HepG2 (cell line): ENCODE measurements around the gene RNU7-1. TPM values are rescaled to one million over a fixed set of nuclear protein-coding genes. Genes with fewer than 3 reads are reported as not detected.
A peak's percentile ranks its signal among the peaks of the same experiment; 100 is the strongest.

Experiments used
- CEBPG ChIP-seq: IDR thresholded peaks from 2 replicates; pipeline ENCODE4 v1.6.1; 2016
- HOXD1 ChIP-seq: sonication (generic); formaldehyde crosslinking; IDR thresholded peaks from 2 replicates; pipeline ENCODE4 v1.5.0; 2020; ENCODE audit warnings: missing genetic modification reagents
- ISL2 ChIP-seq: sonication (generic); formaldehyde crosslinking; IDR thresholded peaks from 2 replicates; pipeline ENCODE4 v1.5.0; 2020; ENCODE audit warnings: missing genetic modification reagents
- KDM2A ChIP-seq: sonication (generic); formaldehyde crosslinking; IDR thresholded peaks from 2 replicates; pipeline ENCODE4 v1.4.0; 2020; ENCODE audit warnings: low read depth, missing genetic modification reagents, borderline replicate concordance
- RXRA ChIP-seq: sonication (generic); formaldehyde crosslinking; IDR thresholded peaks from 2 replicates; pipeline ENCODE4 v1.5.1; 2020; ENCODE audit warnings: missing genetic modification reagents
- YEATS4 ChIP-seq: sonication (generic); formaldehyde crosslinking; IDR thresholded peaks from 2 replicates; pipeline ENCODE4 v1.4.0; 2020; ENCODE audit warnings: missing genetic modification reagents, borderline replicate concordance
- ZBTB42 ChIP-seq: sonication (generic); formaldehyde crosslinking; IDR thresholded peaks from 2 replicates; pipeline ENCODE4 v1.5.0; 2020; ENCODE audit warnings: mild to moderate bottlenecking, missing genetic modification reagents
- ZNF263 ChIP-seq: sonication (generic); formaldehyde crosslinking; IDR thresholded peaks from 2 replicates; pipeline ENCODE4 v1.4.0; 2020; ENCODE audit warnings: missing genetic modification reagents
- polyA plus RNA-seq, 8 experiments: library from polyadenylated mRNA; depleted of rRNA in 3 of 8; stranded (reverse) in 7 of 8; unstranded in 1 of 8; fragments of >200 nt; fragmentation: Illumina TruSeq in 4 of 8; extraction: Trizol in 4 of 8; gene quantifications; 2 replicates each; pipeline versions ENCODE4 v1.2.1 to v1.2.3, GENCODE V29; 2011 to 2016; ENCODE audit warnings: low read depth in 4 of 8, missing spikeins in 1 of 8, mixed read lengths in 1 of 8; ENCODE audit not compliant: insufficient read depth in 1 of 8
- total RNA-seq, 5 experiments: library from RNA; depleted of rRNA; stranded (reverse); fragments of >200 nt; fragmentation: Illumina TruSeq; extraction: Trizol; gene quantifications; 2 replicates each; pipeline ENCODE4 v1.2.3, GENCODE V29; 2016; ENCODE audit warnings: low read depth in 1 of 5
- TF ChIP-seq, protein P1 (sequence below): sonication (generic); formaldehyde crosslinking; IDR thresholded peaks from 2 replicates; pipeline ENCODE4 v1.5.0; 2020; ENCODE audit warnings: mild to moderate bottlenecking, missing genetic modification reagents, borderline replicate concordance
- TF ChIP-seq, protein P2 (sequence below): sonication (generic); formaldehyde crosslinking; IDR thresholded peaks from 2 replicates; pipeline ENCODE4 v1.5.1; 2020; ENCODE audit warnings: mild to moderate bottlenecking, missing genetic modification reagents, borderline replicate concordance

Gene RNU7-1
- total and polyA plus RNA-seq, 2 of the 13 experiments (the other 11 are each of a cell fraction or from before 2014, with no cell fraction given): not detected

DNA sequence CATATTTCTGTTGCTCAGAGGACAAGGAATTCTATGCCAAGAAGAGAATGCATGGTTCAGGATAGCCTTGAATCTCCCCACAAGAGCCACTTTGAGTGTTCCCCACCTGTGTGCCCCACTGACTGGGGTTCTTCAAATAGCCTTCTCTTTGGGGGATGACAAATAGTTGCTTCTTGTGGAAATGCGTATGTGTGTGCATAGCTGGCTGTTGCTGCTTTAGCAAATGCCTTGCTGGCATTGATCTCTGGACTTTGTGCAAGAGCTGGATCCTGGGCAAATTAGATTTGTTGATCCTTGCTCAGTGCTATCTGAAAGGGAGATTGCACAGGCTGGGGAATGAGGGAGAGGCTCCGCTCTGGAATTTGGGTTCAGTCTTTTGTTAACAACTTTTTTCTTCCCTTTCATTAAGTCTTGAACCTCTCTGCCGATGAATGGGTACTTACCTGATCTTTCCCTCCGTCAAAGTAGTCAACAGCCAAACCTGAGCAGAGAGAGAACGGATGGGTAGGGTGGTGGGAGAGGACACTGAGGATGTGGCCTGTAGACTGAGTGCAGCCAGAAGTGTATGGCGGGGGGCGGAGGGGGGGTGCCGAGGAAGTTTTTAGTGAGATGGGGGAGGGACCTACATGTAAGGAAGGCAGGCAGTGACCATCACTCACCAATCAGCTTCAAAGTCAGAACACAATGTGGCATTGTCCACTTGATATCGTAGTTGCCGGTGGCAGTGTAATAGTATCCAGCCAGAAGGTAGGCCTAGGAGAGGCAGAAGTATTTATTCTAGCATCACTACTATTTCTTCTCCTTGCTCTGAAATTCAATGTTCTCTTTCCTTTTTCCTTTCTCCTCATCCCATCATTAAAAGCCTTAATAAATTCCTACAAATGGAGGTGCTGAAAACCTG lies 37.8 kb downstream of the RNU7-1 start (continued):
- TF ChIP-seq, protein P1, sequence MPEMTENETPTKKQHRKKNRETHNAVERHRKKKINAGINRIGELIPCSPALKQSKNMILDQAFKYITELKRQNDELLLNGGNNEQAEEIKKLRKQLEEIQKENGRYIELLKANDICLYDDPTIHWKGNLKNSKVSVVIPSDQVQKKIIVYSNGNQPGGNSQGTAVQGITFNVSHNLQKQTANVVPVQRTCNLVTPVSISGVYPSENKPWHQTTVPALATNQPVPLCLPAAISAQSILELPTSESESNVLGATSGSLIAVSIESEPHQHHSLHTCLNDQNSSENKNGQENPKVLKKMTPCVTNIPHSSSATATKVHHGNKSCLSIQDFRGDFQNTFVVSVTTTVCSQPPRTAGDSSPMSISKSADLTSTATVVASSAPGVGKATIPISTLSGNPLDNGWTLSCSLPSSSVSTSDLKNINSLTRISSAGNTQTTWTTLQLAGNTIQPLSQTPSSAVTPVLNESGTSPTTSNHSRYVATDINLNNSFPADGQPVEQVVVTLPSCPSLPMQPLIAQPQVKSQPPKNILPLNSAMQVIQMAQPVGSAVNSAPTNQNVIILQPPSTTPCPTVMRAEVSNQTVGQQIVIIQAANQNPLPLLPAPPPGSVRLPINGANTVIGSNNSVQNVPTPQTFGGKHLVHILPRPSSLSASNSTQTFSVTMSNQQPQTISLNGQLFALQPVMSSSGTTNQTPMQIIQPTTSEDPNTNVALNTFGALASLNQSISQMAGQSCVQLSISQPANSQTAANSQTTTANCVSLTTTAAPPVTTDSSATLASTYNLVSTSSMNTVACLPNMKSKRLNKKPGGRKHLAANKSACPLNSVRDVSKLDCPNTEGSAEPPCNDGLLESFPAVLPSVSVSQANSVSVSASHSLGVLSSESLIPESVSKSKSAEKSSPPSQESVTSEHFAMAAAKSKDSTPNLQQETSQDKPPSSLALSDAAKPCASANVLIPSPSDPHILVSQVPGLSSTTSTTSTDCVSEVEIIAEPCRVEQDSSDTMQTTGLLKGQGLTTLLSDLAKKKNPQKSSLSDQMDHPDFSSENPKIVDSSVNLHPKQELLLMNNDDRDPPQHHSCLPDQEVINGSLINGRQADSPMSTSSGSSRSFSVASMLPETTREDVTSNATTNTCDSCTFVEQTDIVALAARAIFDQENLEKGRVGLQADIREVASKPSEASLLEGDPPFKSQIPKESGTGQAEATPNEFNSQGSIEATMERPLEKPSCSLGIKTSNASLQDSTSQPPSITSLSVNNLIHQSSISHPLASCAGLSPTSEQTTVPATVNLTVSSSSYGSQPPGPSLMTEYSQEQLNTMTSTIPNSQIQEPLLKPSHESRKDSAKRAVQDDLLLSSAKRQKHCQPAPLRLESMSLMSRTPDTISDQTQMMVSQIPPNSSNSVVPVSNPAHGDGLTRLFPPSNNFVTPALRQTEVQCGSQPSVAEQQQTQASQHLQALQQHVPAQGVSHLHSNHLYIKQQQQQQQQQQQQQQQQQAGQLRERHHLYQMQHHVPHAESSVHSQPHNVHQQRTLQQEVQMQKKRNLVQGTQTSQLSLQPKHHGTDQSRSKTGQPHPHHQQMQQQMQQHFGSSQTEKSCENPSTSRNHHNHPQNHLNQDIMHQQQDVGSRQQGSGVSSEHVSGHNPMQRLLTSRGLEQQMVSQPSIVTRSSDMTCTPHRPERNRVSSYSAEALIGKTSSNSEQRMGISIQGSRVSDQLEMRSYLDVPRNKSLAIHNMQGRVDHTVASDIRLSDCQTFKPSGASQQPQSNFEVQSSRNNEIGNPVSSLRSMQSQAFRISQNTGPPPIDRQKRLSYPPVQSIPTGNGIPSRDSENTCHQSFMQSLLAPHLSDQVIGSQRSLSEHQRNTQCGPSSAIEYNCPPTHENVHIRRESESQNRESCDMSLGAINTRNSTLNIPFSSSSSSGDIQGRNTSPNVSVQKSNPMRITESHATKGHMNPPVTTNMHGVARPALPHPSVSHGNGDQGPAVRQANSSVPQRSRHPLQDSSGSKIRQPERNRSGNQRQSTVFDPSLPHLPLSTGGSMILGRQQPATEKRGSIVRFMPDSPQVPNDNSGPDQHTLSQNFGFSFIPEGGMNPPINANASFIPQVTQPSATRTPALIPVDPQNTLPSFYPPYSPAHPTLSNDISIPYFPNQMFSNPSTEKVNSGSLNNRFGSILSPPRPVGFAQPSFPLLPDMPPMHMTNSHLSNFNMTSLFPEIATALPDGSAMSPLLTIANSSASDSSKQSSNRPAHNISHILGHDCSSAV (CRISPR knock-in tag): no peak
- TF ChIP-seq RXRA (CRISPR knock-in tag) (0 out of 2 replicates have a peak, but pooled peaks have one; percentile 18), ZBTB42 (CRISPR knock-in tag) (no peak), ZNF263 (CRISPR knock-in tag) (0 out of 2 replicates have a peak, but pooled peaks have one; percentile 8), KDM2A (peak; percentile 39; the same call in 1 of the 2 replicates), ISL2 (CRISPR knock-in tag) (0 out of 2 replicates have a peak, but pooled peaks have one; percentile 29), YEATS4 (CRISPR knock-in tag) (peak; percentile 61; the same call in 1 of the 2 replicates), CEBPG (peak; percentile 85), HOXD1 (CRISPR knock-in tag) (0 out of 2 replicates have a peak, but pooled peaks have one; percentile 47)
- TF ChIP-seq, protein P2, sequence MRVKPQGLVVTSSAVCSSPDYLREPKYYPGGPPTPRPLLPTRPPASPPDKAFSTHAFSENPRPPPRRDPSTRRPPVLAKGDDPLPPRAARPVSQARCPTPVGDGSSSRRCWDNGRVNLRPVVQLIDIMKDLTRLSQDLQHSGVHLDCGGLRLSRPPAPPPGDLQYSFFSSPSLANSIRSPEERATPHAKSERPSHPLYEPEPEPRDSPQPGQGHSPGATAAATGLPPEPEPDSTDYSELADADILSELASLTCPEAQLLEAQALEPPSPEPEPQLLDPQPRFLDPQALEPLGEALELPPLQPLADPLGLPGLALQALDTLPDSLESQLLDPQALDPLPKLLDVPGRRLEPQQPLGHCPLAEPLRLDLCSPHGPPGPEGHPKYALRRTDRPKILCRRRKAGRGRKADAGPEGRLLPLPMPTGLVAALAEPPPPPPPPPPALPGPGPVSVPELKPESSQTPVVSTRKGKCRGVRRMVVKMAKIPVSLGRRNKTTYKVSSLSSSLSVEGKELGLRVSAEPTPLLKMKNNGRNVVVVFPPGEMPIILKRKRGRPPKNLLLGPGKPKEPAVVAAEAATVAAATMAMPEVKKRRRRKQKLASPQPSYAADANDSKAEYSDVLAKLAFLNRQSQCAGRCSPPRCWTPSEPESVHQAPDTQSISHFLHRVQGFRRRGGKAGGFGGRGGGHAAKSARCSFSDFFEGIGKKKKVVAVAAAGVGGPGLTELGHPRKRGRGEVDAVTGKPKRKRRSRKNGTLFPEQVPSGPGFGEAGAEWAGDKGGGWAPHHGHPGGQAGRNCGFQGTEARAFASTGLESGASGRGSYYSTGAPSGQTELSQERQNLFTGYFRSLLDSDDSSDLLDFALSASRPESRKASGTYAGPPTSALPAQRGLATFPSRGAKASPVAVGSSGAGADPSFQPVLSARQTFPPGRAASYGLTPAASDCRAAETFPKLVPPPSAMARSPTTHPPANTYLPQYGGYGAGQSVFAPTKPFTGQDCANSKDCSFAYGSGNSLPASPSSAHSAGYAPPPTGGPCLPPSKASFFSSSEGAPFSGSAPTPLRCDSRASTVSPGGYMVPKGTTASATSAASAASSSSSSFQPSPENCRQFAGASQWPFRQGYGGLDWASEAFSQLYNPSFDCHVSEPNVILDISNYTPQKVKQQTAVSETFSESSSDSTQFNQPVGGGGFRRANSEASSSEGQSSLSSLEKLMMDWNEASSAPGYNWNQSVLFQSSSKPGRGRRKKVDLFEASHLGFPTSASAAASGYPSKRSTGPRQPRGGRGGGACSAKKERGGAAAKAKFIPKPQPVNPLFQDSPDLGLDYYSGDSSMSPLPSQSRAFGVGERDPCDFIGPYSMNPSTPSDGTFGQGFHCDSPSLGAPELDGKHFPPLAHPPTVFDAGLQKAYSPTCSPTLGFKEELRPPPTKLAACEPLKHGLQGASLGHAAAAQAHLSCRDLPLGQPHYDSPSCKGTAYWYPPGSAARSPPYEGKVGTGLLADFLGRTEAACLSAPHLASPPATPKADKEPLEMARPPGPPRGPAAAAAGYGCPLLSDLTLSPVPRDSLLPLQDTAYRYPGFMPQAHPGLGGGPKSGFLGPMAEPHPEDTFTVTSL (CRISPR knock-in tag): peak; percentile 79; the same call in 1 of the 2 replicates
